IMR-90 (cell line): ENCODE results near the gene OPHN1.

Experiments used
- CEBPB ChIP-seq: IDR thresholded peaks from 2 replicates; pipeline ENCODE4 v1.6.1; 2012; ENCODE audit warnings: low read depth, low read length, improper control_type of control experiment
- CHD1 ChIP-seq: IDR thresholded peaks from 2 replicates; pipeline ENCODE4 v1.6.1; 2012; ENCODE audit warnings: low read depth, low read length, improper control_type of control experiment
- FOS ChIP-seq: fragments of 150-350 bp; IDR thresholded peaks from 2 replicates; pipeline ENCODE4 v1.6.1; 2016; ENCODE audit warnings: low read depth, low read length
- MAZ ChIP-seq: IDR thresholded peaks from 2 replicates; pipeline ENCODE4 v1.6.1; 2012; ENCODE audit warnings: low read depth, mild to moderate bottlenecking, low read length, improper control_type of control experiment, moderate library complexity, borderline replicate concordance
- MXI1 ChIP-seq: IDR thresholded peaks from 2 replicates; pipeline ENCODE4 v1.6.1; 2012; ENCODE audit warnings: low read depth, mild to moderate bottlenecking, low read length, moderate library complexity, borderline replicate concordance
- POLR2A ChIP-seq: IDR thresholded peaks from 2 replicates; pipeline ENCODE4 v1.6.1; 2012; ENCODE audit warnings: mild to moderate bottlenecking, low read depth, low read length
- RCOR1 ChIP-seq: IDR thresholded peaks from 2 replicates; pipeline ENCODE4 v1.6.1; 2012; ENCODE audit warnings: mild to moderate bottlenecking, low read length, improper control_type of control experiment; ENCODE audit not compliant: insufficient replicate concordance
- RFX5 ChIP-seq: IDR thresholded peaks from 2 replicates; pipeline ENCODE4 v1.8.0; 2012; ENCODE audit warnings: low read depth, mild to moderate bottlenecking, low read length, moderate library complexity
- TF ChIP-seq, protein P1 (sequence below): conservative IDR thresholded peaks from 2 replicates; pipeline ENCODE4 v1.5.1; 2012; ENCODE audit warnings: mild to moderate bottlenecking, low read depth, low read length, improper control_type of control experiment
- TF ChIP-seq, protein P2 (sequence below): fragments of 150-350 bp; IDR thresholded peaks from 2 replicates; pipeline ENCODE4 v1.6.1; 2017; ENCODE audit warnings: mild to moderate bottlenecking, antibody characterized with exemption, low read length, low read depth
- TF ChIP-seq, protein P3 (sequence below): fragments of 150-350 bp; IDR thresholded peaks from 2 replicates; pipeline ENCODE4 v1.6.1; 2016; ENCODE audit warnings: low read depth, mild to moderate bottlenecking, low read length, moderate library complexity, borderline replicate concordance

DNA sequence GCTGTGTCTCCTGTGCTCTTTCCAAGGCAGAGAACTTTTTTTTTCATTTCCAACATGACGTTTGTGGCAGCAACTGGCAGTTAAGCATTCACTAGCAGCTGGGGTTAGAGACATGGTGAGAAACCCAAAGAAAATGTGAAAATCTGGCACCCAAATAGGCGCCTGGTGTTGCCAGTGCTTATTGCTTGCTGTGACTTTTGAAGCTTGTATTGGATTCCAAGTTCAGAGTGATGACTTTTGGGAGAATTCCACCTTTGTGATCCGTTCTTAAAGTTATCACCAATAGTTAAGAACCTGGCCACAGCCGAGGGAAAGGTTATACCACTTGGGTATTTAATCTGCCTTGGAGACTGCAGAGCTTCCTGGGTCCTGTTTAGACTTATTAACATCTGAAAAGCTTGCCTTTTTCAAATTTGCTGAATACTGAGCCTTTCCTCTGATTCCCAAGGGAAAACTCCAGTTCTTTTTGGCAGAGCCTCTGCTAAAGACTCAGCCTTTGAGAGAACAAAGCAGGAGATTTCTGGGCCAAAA is 101.0 kb downstream of the OPHN1 start:
- TF ChIP-seq, protein P1, sequence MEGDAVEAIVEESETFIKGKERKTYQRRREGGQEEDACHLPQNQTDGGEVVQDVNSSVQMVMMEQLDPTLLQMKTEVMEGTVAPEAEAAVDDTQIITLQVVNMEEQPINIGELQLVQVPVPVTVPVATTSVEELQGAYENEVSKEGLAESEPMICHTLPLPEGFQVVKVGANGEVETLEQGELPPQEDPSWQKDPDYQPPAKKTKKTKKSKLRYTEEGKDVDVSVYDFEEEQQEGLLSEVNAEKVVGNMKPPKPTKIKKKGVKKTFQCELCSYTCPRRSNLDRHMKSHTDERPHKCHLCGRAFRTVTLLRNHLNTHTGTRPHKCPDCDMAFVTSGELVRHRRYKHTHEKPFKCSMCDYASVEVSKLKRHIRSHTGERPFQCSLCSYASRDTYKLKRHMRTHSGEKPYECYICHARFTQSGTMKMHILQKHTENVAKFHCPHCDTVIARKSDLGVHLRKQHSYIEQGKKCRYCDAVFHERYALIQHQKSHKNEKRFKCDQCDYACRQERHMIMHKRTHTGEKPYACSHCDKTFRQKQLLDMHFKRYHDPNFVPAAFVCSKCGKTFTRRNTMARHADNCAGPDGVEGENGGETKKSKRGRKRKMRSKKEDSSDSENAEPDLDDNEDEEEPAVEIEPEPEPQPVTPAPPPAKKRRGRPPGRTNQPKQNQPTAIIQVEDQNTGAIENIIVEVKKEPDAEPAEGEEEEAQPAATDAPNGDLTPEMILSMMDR = no peak
- TF ChIP-seq RFX5 = no peak
- TF ChIP-seq MXI1 = no peak
- TF ChIP-seq POLR2A = no peak
- no peak for TF ChIP-seq CHD1
- TF ChIP-seq, protein P2, sequence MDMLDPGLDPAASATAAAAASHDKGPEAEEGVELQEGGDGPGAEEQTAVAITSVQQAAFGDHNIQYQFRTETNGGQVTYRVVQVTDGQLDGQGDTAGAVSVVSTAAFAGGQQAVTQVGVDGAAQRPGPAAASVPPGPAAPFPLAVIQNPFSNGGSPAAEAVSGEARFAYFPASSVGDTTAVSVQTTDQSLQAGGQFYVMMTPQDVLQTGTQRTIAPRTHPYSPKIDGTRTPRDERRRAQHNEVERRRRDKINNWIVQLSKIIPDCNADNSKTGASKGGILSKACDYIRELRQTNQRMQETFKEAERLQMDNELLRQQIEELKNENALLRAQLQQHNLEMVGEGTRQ = no peak
- TF ChIP-seq FOS = no peak
- no peak for TF ChIP-seq RCOR1
- TF ChIP-seq, protein P3, sequence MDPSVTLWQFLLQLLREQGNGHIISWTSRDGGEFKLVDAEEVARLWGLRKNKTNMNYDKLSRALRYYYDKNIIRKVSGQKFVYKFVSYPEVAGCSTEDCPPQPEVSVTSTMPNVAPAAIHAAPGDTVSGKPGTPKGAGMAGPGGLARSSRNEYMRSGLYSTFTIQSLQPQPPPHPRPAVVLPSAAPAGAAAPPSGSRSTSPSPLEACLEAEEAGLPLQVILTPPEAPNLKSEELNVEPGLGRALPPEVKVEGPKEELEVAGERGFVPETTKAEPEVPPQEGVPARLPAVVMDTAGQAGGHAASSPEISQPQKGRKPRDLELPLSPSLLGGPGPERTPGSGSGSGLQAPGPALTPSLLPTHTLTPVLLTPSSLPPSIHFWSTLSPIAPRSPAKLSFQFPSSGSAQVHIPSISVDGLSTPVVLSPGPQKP = no peak
- TF ChIP-seq MAZ = no peak
- TF ChIP-seq CEBPB = no peak
